ENCODE data around the gene TAS2R41.
"Not testable (repeated sequence)": the region's sequence is repeated elsewhere in the genome, so short reads cannot be mapped to it uniquely, and the experiment has no call there.

The TAS2R41 gene

DNA sequence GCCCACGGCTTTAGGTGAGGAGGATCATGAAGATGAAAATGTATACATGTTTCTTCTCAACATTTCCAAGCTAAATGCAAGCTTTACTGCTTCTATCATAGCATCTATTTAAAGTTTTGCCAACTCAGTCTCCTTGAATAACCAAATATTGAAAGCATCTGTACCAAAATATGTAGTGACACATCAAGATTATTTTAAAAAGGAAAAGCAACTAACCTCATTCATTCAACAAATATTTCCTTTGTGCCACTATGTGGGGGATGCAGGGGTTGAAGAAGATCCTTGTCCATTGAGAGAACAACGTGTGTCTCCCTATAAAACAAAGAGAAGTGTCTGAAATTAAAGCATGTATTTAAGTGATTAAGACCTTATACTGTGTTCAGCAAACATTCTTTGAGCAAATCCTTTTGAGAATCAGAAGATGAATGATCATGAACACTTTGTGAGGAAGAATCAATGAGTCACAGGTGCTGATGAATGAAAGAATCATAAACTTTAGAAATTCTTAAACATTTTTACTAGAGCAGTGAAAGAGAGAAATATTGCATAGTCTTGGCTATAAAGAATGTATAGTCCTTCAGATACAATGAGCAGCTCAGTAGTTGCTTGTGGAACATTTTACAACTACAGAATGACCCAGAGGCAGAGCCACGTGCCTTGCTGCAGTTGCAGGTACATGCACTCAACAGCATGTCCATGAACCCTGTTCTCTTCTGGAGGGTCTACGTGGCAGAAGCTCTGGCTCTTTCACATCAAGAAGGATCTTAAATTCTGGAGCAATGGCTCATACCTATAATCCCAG, 20.5 kb upstream of the TAS2R41 start:
- DNase-seq: no peak

DNA sequence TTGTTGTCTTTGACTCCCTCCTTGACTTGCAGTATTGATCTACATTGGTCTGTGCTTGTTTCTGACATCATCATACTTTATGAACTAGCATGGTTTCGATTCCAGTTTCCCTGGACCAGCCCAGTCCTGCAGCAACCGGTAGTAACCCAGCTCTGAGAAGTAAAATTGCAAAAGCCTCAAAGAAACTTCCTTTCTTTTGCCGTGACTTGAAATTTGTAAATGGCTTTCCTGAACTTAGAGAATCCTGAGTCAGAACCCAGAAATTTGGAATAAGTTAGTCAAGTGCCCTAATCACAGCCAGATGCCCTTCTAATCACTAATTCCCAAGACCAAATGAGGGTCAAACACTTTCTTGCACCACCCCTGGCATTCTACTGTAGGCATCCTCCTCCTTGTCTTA, 19.4 kb upstream of the TAS2R41 start:
- no peak for DNase-seq

DNA sequence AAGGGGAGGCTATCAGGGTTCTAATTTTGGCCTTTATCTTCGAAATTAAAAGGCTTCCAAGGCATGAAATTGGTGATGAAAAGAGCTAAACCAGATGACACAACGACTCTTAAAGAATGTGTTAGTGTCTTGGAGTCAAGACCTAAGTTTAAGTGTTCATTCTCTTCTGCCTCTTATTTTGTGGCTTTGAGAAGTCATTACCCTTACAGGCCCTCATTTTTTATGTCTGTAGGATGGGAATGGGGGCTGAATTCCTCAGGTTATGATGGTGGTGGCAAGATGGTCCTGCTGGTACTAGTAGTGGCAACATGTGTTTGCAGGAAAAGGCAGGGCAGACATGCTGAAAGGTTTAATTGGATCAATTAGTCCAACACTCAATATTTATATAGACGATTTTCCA, 19.0 kb upstream of the TAS2R41 start:
- no peak for DNase-seq

DNA sequence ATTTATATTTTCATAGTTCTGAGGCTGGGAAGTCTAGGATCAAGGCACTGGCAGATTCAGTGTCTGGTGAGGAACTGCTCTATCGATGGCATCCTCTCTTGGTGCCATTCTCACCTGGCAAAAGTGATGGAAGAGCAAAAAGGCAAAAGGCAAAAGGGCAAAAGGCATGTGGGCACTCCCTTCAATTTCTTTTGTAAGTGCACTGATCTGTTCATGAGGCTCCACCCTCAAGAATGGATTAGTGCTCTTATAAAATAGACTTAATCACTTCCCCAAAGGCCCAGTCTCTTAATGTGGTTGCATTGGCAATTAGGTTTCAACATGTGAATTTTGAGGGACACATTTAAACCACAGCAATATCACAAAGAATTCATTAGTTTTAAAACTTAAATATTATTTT, 18.3 kb upstream of the TAS2R41 start:
- no peak for DNase-seq

DNA sequence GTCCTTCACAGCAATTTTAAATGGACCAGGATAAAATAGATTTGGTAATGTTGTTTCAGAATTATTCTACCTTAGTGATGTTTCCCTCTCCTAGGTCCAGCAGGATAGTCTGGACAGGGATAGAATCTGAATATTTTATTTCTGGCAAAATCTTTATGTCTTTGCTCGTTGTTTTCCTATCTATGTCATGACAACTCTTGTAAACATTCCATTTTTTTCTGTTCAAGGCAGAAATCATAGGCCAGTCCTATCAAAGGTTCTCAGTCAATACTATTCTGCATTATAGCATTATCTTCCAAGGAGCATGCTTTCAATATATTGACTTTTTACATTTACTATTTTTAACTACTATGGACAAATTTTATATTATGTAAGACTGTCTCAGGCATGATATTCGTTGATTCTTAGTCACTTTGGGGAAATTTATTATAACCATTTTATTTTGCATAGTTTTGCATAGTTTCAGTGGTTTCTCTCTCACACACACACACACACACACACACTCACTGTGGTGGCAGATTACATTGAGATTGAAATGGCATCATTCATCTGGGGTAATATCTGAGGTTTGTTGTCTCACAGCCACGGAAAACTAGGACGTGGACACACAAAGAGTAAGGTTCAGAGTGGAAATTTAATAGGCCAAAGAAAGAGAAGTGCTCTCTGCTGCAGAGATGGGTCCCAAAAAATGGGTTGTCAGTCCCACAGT, 17.2 kb upstream of the TAS2R41 start:
- no peak for DNase-seq

DNA sequence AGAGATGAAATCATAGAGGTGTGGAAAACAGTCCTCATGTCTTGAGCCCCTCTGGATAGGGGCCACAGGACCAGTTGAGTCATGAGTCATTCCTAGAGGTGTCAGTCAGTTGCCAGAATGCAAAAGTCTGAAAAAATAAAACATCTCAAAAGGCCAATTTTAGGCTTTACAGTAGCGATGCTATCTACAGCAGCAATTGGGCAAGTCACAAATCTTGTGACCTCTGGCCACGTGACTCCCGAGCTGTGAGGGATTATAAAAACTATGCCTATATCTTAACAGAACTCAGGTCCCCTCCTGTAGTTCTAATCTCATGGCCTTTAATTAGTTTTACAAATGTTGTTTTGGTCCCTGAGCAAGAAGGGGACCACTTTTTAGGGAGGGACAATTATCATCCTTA, 15.6 kb upstream of the TAS2R41 start:
- DNase-seq: no peak

DNA sequence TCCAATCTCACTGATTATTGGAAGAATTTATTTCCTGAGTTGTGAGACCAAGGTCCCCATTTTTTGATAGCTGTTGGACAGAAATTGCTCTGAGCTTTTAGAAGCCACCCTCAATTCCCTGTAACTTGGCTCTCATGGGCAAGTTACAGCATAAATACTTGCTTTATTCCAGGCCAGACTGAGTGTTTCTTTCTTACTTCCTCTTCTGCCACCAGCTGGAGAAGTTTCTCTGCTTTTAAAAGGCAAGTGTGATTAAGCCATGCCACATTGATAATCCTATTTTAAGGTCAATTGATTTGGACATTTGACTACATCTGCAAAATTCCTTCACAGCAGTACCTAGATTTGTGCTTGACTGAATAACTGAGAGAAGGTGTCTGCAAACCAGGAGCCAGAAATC, 14.1 kb upstream of the TAS2R41 start:
- no peak for DNase-seq

DNA sequence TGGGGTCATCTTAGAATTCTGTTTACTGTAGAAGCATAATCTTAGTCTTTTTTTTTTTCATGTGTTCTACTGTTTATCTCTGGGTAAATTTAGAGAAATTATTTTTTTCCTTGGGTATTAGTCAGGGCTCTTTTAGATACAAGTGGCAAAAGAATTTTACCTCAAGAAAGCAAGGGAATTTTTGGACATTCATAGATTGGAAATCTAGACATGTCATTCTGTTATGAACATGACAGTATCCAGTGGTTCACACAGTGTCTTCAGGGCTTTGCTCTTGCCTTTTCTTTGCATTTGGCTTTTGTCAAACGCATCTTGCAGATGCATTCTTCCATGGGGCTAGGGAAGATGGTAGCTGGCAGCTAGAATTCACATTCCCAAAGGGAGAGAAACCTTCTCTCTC, 13.7 kb upstream of the TAS2R41 start:
- DNase-seq: no peak

DNA sequence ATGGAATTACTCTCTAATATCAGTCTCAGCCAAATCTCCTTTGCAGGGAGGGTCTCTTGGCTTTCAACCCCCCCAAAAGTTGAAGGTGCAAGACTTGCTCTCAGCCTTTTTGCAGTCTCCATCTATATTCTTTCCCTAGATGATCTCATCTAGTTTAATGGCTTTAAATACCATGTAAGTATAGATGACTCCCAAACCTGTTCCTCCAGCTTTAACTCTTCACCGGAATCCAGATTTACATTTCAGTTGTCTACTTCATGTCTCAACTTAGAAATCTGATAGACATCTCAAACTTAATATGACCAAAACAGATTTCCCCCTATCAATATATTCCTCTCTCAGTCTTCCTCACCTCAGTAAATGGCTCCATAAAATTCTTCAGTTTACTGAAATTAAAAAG, 9.9 kb upstream of the TAS2R41 start:
- no peak for DNase-seq

DNA sequence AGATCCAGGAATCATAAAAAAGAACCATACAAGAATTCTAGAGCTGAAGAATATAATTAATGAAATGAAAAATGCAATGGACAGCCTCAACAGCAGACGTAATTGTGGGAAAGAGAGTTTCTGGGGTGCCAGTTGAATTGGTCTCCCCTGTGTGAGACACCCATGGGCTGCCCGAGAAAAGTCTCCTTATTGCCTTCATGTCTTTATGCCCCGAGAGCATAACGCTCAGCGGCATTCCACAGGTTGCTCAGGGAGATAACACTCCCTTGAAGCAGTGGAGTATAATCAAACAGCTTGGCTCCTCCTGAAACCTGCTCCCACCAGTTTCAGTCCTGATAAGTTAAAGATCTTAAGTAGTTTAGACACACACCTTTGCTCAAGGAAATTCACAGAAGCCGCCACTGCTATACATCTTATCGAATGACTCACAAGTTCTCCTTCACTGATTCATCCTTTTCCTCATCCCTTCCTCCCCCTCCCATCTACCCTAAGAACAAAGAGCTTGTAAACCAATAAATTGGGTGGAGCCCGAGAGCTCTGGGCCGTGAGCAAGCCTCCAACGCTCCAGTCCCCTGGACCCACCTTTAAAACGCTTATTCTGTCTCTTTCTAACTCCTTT, 5.5 kb upstream of the TAS2R41 start:
- not testable (repeated sequence) for DNase-seq

DNA sequence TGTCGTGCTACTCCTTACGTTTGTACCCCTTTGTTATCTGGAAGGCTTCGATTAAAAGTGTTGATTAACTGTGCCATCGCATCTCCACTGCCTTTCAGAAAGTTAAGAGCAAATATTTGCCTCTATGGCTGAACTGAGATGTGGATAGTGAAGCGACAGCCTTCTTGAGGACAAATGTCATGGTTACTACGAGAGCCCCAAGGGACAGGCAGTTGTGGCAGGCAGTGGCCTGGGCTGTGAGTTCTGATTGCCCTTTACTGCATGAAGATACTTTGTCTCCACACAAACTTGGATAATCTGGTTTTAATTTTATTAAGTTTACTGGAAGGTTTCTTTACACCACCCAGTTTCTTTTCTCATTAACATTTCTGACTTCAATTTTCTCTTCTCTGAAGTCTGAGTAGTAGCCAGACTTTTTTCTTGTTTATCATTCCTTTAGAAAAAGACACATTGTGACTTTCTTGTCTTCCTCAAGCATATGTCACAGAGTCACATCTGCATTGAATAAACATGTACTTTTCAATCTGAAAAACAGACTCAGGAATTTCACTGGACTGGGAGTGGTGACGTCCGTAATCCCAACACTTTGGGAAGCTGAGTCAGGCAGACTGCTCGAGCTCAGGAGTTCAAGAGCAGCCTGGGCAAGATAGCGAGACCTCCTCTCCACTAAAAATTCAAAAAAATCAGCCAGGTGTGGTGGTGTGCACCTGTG, 1.5 kb downstream of the TAS2R41 start:
- no peak for DNase-seq

DNA sequence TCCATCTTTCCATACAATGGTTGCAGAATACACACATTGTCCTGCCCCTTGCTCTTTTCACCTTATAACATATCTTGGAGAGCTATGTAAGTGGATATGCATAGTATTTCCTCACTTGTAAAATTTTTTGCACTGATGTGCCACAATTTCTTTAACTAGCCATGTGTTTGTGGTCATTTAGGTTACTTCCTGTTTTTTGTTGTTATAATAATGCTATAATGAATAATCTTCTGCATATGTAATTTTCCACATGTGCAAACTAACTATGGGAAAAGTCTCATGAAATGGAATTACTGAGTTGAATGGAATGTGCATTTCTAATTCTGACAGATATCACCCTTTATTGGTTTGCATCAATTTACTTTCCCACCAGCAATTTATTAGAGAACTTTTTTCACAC, 2.8 kb downstream of the TAS2R41 start:
- no peak for DNase-seq

DNA sequence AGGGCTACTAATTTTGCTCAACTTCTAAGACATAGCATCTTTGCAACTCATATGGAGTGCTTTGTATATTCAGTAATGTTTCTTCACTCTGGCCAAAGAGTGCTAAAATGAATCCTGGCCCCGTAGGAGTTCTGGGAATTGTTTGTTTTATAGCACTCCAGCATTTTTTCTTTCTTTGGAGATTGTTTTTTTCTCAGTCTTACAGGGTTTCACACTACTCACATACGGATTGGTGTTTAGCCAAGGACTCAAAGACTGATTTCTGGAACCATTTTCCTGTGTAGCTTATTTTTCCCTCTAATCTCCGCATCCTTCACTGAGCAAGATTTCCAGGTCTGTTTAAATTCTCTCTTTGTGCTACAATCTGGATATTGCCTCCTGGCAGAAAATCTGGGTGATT, 6.4 kb downstream of the TAS2R41 start:
- DNase-seq: no peak

DNA sequence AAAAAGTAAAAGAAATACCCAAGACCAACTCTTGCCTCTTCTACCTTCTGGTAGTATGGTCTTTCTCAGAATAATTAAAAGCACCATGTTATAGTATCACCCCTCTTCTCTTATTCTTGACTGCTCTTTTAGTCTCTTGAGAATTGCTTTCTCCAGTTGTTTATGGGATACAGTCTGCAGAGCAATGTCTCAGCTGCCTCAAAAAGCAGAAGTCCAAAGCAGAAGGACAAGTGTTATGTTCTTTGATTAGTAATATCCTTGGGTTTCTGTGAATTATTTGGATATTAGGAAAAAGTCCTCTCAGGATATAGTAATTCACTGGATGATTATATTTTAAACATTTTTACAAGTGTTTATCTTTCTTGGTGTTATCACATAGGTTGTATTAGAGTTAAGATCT, 7.4 kb downstream of the TAS2R41 start:
- no peak for DNase-seq

DNA sequence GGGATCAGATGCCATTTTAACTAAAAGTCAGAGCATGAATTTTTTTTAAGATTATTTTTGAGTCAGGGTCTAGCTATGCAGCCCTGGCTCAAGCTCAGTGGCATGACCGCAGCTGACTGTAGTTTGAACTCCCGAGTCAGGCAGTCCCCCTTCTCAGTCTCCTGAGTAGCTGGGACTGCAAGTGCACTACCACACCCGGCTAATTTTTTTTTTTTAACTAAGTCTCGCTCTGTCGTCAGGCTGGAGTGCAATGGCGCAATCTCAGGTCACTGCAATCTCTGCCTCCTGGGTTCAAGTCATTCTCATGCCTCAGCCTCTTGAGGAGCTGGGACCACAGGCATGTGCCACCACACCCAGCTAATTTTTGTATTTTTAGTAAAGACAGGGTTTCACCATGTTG, 7.8 kb downstream of the TAS2R41 start:
- no peak for DNase-seq

DNA sequence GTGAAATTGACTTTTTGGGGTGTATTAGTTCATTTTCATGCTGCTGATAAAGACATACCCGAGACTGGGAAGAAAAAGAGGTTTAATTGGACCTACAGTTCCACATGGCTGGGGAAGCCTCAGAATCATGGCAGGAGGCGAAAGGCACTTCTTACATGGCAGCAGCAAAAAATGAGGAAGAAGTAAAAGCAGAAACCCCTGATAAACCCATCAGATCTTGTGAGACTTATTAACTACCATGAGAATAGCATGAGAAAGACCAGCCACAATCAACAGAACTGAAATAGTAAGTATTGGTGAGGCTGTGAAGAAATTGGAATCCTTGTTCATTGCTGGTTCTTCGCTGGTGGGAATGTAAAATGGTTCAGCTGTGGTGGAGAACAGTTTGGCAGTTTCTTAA, 8.6 kb downstream of the TAS2R41 start:
- not testable (repeated sequence) for DNase-seq

DNA sequence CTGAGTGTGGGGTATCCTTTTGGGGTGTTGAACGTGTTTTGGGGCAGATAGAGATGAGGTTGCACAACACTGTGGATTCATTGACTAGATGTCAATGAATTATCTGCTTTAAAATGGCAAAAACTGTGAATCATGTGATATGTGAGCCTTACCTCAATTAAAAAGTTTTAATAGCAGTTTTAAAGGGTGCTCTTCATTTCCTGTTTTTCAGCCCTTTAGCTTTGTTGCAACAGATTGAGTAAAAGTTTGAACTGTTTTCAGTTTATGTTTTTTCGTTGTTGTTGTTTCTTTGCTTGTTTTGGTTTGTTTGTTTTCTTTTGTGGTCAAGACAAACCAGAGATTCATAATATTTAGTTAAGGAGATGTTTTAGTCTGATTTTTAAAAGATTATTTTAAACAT, 9.4 kb downstream of the TAS2R41 start:
- no peak for DNase-seq

DNA sequence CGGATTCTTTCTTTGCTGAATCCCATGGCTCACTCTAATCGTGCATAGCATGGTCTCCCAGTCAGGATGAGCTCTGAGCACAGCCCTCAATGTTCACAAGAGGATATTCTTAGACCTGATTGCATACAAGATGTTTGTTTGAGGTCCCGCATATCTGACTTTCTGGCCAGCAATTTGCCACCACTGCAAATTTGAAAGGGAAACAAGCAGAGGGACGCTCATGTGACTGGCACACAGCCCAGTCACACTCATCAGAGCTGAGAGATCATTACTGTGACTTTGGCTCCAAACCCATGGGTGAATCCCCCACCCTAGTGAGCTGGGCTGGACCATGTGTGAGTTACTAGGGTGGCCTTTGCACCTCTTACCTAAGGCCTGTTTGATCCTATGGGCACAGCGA, 9.9 kb downstream of the TAS2R41 start:
- DNase-seq: no peak

DNA sequence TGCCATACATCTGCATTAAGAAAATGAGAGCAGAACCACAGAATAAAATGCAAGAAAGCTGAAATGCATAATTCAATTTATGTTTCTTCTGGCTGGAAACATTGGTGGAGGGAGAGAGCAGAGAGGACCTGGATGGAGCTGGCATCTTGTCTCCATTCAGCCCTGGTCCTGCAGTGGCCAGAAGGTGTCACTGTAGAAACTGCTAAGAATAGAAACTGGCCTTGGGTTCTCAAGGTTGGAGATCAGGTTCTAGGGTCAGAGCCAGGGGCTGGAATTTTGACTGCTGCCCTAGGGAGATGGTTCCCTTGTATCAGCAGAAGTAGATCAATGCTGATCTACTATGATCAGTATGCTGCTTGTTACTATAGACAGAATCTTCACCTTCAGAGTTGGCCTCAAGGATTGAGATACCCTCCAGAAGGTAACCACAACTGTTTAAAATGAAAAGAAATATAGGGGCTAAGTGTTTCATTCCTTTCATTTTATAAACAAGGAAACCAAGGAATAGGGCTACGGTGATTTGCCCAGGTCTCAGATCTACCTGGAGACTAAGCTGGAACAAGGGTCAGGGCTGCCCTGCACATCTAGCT, 13.1 kb downstream of the TAS2R41 start:
- no peak for DNase-seq

DNA sequence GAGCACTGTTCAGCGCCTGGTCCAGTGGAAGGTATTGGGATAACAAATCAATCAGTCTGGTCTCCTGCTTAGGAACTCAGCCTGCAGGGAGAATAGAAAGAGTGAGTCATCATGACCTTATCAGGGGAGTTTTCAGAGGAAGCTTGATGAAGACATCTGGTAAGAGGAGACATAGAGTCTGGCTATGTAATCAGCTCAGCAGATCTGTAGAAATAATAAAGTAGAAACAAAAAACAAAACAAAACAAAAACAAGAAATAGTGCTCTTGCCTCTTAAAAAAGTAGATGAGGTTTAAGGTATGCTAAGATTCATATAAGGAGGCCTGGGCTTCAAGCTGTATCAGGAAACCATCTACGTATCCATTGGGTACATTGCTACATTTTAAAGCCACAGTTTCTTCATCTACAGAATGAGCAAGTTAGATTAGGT, 14.4 kb downstream of the TAS2R41 start:
- DNase-seq: peak; percentile 23

DNA sequence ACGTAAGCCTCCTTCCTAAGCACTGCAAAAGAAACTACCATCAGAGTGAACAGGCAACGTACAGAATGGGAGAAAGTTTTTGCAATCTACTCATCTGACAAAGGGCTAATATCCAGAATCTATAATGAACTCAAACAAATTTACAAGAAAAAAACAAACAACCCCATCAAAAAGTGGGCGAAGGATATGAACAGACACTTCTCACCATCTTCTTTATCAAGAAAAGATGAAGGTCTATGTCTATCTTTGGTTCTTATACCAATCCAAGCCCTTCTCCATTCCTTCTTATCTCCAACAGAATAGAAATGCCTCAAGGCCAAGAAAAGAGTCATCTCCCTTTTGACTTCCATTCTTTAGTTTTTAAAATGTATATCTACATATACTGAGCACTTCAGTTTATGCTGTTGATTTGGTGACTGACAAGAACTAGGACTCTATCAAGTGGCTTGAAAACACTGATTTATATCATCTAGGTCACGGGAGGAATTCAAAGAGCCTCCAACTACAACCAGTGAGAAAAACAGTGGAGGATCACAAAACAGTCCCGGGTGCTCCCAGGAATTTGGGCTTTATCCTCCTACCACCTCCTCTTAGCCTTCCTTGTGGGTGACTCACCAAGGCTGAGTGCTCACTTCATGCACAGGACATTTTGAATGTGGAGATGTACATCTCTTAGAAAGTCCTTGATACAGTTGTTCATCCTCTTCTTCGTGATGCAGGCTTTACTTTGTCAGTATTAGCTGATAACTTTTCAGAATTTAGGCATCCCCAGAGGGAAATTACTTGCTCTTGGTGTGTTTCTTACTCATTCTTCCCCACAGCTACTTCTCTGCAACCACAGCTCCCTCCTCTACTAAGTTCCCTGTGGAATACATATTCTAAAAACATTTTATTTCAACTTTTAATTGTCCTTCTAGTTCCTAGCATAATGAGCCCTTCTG, 15.4 kb downstream of the TAS2R41 start:
- no peak for DNase-seq

DNA sequence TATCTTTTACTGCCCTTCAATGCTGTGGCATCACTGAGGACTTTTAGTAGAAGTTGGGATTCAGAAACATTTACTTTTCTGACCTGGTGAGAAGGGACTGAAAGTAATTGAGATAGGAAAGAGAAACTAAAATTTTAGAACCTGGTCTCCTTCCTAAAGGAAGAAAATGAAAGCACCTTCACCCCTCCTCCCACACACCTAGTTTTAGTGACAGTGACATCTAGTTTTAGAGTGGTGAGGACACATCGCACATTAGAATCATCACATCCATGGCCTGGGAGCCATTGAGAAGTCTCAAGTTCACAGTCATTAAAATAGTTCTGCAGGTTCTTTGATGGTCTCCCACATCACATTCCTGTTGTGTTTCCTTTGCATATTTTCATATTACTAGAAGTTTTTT, 16.1 kb downstream of the TAS2R41 start:
- no peak for DNase-seq

Data from activated CD4-positive, alpha-beta T cell treated with anti-CD3 and anti-CD28 coated beads, Interleukin-2, amount 50 U/mL, for 16 hours (primary cell).